ENCODE results near the gene ZC2HC1B. TPM values are rescaled to one million over a fixed set of nuclear protein-coding genes. Genes with fewer than 3 reads are reported as not detected.

Gene ZC2HC1B
- total and polyA plus RNA-seq, 9 of the 15 experiments (the other 6 are each of a cell fraction or from before 2014, with no cell fraction given), result not detected

DNA sequence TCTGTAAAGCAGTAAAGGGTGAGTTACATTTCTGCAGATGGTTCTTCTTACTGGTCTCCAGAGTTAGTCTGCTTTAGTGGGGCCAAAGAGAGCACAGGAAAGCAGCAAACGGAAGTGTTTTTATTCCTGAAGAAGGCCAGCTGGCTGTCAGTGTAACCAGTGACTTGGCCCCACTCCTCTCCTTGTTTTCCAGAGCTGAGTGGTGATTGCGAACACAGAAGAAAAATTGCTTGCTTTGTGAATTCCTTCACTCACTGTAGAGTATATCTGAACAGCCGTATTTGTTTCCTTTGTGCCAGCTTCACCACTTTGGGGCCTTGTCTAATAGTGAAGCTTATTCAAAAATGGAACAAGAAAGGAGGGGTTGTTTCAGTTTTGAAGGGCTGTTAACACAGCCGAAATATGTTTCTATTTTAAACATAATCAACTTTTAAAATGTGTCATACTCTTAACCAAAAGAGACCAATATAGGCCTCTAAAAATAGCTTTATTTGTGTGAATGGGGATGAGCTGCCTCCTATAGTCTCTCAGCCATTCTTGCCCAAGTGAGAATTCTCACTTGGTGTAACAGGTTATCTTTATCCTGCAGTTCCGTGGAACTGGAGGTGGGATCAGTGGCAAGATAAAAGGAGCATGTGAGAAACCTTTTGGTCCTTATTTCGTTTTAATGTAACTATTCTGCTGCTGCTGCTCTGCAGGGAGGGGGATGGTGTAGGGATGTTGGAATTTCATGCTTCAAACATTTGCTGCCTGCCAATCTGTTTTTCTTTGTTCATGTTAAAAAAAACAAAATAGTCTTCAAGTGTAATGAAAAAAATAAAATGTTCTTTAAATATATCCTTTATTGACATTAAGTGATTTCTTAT, 37.8 kb downstream of the ZC2HC1B start:
- intact Hi-C loops (cut with micrococcal nuclease), result no loop called here

DNA sequence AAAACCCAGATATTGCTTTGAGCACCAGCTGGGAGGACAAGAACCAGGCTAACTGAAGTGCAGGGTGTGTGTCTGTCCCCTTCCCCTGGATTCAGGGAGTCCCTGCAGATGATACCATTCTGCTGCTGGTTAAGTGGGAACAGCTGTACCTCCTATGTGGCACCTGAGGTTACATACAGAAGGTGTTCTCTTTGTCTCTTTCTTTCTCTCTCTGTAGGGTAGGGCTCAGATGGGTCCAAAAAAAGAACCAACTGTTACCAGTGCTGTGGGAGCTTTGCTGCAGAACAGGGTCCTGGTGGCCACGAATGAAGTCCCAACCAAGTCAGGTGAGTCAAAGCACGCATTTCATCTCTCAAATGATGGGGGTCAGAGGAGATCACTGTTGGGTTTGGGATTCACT, 38.6 kb downstream of the ZC2HC1B start:
- Histone ChIP-seq H3K79me2 (ENCODE audit: control insufficient read depth, insufficient read depth, low read length) (no peaks in the 10 kb centered on the region), H3K4me1 (replicated peaks in 1 of 2; ENCODE audit: control insufficient read depth in 2 of 2, insufficient read depth in 2 of 2, low read length in 2 of 2) (no peaks in the 10 kb centered on the region; a peak in 1 of 5 replicates), H4K20me1 (replicated peaks; ENCODE audit: control insufficient read depth, insufficient read depth, low read length) (no peaks in the 10 kb centered on the region), H3K4me2 (ENCODE audit: insufficient read depth, low read length) (no peak overlapping the region), H2AFZ (ENCODE audit: low read depth, low read length) (no peak overlapping the region), H3K36me3 (ENCODE audit: control insufficient read depth, insufficient read depth, low read length) (no peaks in the 10 kb centered on the region), H3K27me3 (ENCODE audit: control insufficient read depth in 2 of 2, insufficient read depth in 2 of 2, low read length in 2 of 2) (peaks cover 0 to 7% of the 10 kb centered on the region in 2 experiments; a peak in 1 of 5 replicates), H3K9me3 (replicated peaks; ENCODE audit: control insufficient read depth, insufficient read depth, low read depth, low read length) (no peaks in the 10 kb centered on the region), H3K9me1 (ENCODE audit: control insufficient read depth, insufficient read depth, low read length) (no peaks in the 10 kb centered on the region), H3K4me3 (no peak overlapping the region), H3K27ac (ENCODE audit: extremely low read depth, low read depth, low read length) (no peak overlapping the region), H3K9ac (ENCODE audit: insufficient read depth in 1 of 2, low read depth in 2 of 2, low read length in 2 of 2) (no peak overlapping the region)
- DNase-seq (ENCODE audit: extremely low read depth in 1 of 4, low spot score in 3 of 4) (no peak), FAIRE-seq (no peak), ATAC-seq (peak; percentile 27; the same call in 1 of the 3 replicates)
- POLR2A ChIA-PET, result interaction anchor here (1.0 to 1.3 kb wide), 2 partner anchors 10 to 31 kb away, joined by 3 read pairs; no protein-coding TSS in a partner anchor
- in situ Hi-C loops (cut with MboI) (no loop called here), intact Hi-C loops (cut with micrococcal nuclease) (no loop called here)
- BruUV-seq (replicated peaks), result no TSS peak
- TF ChIP-seq HOXB6 (CRISPR knock-in tag; IDR thresholded peaks at IDR 0.05; ENCODE audit: borderline replicate concordance), result no peak
- no peak for TF ChIP-seq YBX1 (IDR thresholded peaks at IDR 0.05)
- no peak for TF ChIP-seq FOS (IDR thresholded peaks at IDR 0.05; ENCODE audit: extremely low read depth, insufficient read length)
- no peak for TF ChIP-seq EWSR1 (IDR thresholded peaks at IDR 0.05; ENCODE audit: borderline replicate concordance, low read depth, partially characterized antibody)
- no peak for TF ChIP-seq ZNF263 (CRISPR knock-in tag; IDR thresholded peaks at IDR 0.05; ENCODE audit: borderline replicate concordance)
- TF ChIP-seq NONO (IDR thresholded peaks at IDR 0.05; ENCODE audit: low read depth in 2 of 2, low read length in 1 of 2), result no peak
- no peak for TF ChIP-seq RBM17 (IDR thresholded peaks at IDR 0.05; ENCODE audit: borderline replicate concordance, low read depth, low read length)
- no peak for TF ChIP-seq BRCA1 (IDR thresholded peaks at IDR 0.05)
- no peak for TF ChIP-seq BRCA1 (CRISPR knock-in tag; IDR thresholded peaks at IDR 0.05)
- TF ChIP-seq ZNF12 (CRISPR knock-in tag; IDR thresholded peaks at IDR 0.05), result no peak
- TF ChIP-seq NBN (IDR thresholded peaks at IDR 0.05; ENCODE audit: low read depth), result no peak
- no peak for TF ChIP-seq KAT2B (IDR thresholded peaks at IDR 0.05; ENCODE audit: low read depth, low read length)
- CTCF ChIA-PET (ENCODE audit: low intra/inter-chr PET ratio), result no interaction called here
- 7% methylated on average over 2 of the region's 2 CpGs for WGBS (ENCODE audit: insufficient coverage, low coverage, missing lambda C conversion rate)

More for the DNA sequence above, 37.8 kb downstream of the ZC2HC1B start:
- no peak overlapping the region for H3K4me2 ChIP-seq (ENCODE audit: insufficient read depth, low read length)
- no peaks in the 10 kb centered on the region for H3K9me3 ChIP-seq (replicated peaks; ENCODE audit: control insufficient read depth, insufficient read depth, low read depth, low read length)
- no peaks in the 10 kb centered on the region for H3K36me3 ChIP-seq (ENCODE audit: control insufficient read depth, insufficient read depth, low read length)
- no peaks in the 10 kb centered on the region; a peak in 1 of 5 replicates for H3K4me1 ChIP-seq (replicated peaks in 1 of 2; ENCODE audit: control insufficient read depth in 2 of 2, insufficient read depth in 2 of 2, low read length in 2 of 2)
- TF ChIP-seq ZNF766 (CRISPR knock-in tag; conservative IDR thresholded peaks at IDR 0.05) (0 out of 2 replicates have a peak, but pooled peaks have one; percentile 34), CBX3 (IDR thresholded peaks at IDR 0.05; ENCODE audit: borderline replicate concordance in 1 of 2, low read length in 2 of 2) (no peak)
- WGBS (ENCODE audit: insufficient coverage, low coverage, missing lambda C conversion rate), result 16% methylated on average over 6 of the region's 6 CpGs
- peaks cover 0 to 7% of the 10 kb centered on the region in 2 experiments; a peak in 1 of 5 replicates for H3K27me3 ChIP-seq (ENCODE audit: control insufficient read depth in 2 of 2, insufficient read depth in 2 of 2, low read length in 2 of 2)
- no peak overlapping the region for H3K4me3 ChIP-seq
- DNase-seq (ENCODE audit: extremely low read depth in 1 of 4, low spot score in 3 of 4) (peak in 1 of 4 experiments; percentile 28), ATAC-seq (peak; percentile 32), FAIRE-seq (peak; percentile 26)
- in situ Hi-C loops (cut with MboI), result no loop called here
- peak overlapping the region; percentile 48; the same call in 1 of the 2 replicates for H2AFZ ChIP-seq (ENCODE audit: low read depth, low read length)
- no peak overlapping the region for H3K27ac ChIP-seq (ENCODE audit: extremely low read depth, low read depth, low read length)
- no peaks in the 10 kb centered on the region for H3K79me2 ChIP-seq (ENCODE audit: control insufficient read depth, insufficient read depth, low read length)
- H4K20me1 ChIP-seq (replicated peaks; ENCODE audit: control insufficient read depth, insufficient read depth, low read length), result no peaks in the 10 kb centered on the region
- H3K9me1 ChIP-seq (ENCODE audit: control insufficient read depth, insufficient read depth, low read length), result no peaks in the 10 kb centered on the region
- no TSS peak for BruUV-seq (replicated peaks)
- ChIA-PET CTCF (ENCODE audit: low intra/inter-chr PET ratio) (no interaction called here), POLR2A (interaction anchor here (1.0 to 1.3 kb wide), 2 partner anchors 11 to 30 kb away, joined by 3 read pairs; no protein-coding TSS in a partner anchor)
- no peak overlapping the region for H3K9ac ChIP-seq (ENCODE audit: insufficient read depth in 1 of 2, low read depth in 2 of 2, low read length in 2 of 2)

All from K562 (cell line).